NT2/D1 (cell line): ENCODE results near the gene SAMD1.
A peak's percentile ranks its signal among the peaks of the same experiment; 100 is the strongest.

Experiments used
- DNase-seq: peaks from one replicate; pipeline ENCODE4 v3.0.0-alpha.2; 2011; ENCODE audit warnings: low read depth, low spot score
- H3K27me3 ChIP-seq: 2 replicates; pipeline ENCODE4 v1.6.0; 2011; ENCODE audit warnings: mild to moderate bottlenecking; ENCODE audit not compliant: insufficient read length, insufficient read depth
- H3K36me3 ChIP-seq: 2 replicates; pipeline ENCODE4 v1.6.1; 2011; ENCODE audit warnings: mild to moderate bottlenecking, low read length, mixed read lengths; ENCODE audit not compliant: insufficient read depth, insufficient read length
- H3K4me1 ChIP-seq: 2 replicates; pipeline ENCODE4 v1.5.1; 2011; ENCODE audit not compliant: insufficient read depth, insufficient read length
- H3K4me3 ChIP-seq: 2 replicates; pipeline ENCODE4 v1.5.1; 2011; ENCODE audit warnings: low read depth; ENCODE audit not compliant: insufficient read length
- H3K9ac ChIP-seq: 2 replicates; pipeline ENCODE4 v1.6.0; 2011; ENCODE audit warnings: low read depth; ENCODE audit not compliant: insufficient read length
- H3K9me3 ChIP-seq: 2 replicates; pipeline ENCODE4 v1.5.1; 2011; ENCODE audit warnings: mild to moderate bottlenecking, low read length; ENCODE audit not compliant: insufficient read depth
- SUZ12 ChIP-seq: IDR thresholded peaks from 2 replicates; pipeline ENCODE4 v1.6.1; 2011; ENCODE audit not compliant: insufficient read length, insufficient read depth; ENCODE audit errors: extremely low read depth
- YY1 ChIP-seq: IDR thresholded peaks from 2 replicates; pipeline ENCODE4 v1.6.1; 2011; ENCODE audit not compliant: insufficient read length, insufficient read depth
- ZNF274 ChIP-seq: IDR thresholded peaks from 2 replicates; pipeline ENCODE4 v1.6.1; 2011; ENCODE audit warnings: mild to moderate bottlenecking, low read depth, low read length

Gene SAMD1

GRCh38 chr19:14090509-14091080 is at the start of gene SAMD1:
Gene SAMD1 (minus strand): TSS chr19:14090751.
- Histone ChIP-seq H3K36me3 (peaks cover 26% of the 10 kb centered on the region), H3K9ac (peak within 1 kb of the TSS; percentile 90), H3K4me1 (peaks cover 6% of the 10 kb centered on the region), H3K27me3 (no peaks in the 10 kb centered on the region), H3K4me3 (peak within 1 kb of the TSS; percentile 71), H3K9me3 (peaks cover 10% of the 10 kb centered on the region)
- no peak for DNase-seq
- TF ChIP-seq SUZ12 (no peak), YY1 (no peak)

- H3K4me3 ChIP-seq = no peak overlapping the region
- no peak overlapping the region for H3K9ac ChIP-seq
- peaks cover 4% of the 10 kb centered on the region for H3K4me1 ChIP-seq
- no peaks in the 10 kb centered on the region for H3K27me3 ChIP-seq
- no peak for DNase-seq
- TF ChIP-seq SUZ12 = no peak
- TF ChIP-seq ZNF274 = no peak
- TF ChIP-seq YY1 = no peak
- H3K36me3 ChIP-seq = peaks cover 2% of the 10 kb centered on the region
- no peaks in the 10 kb centered on the region for H3K9me3 ChIP-seq
Observed at GRCh38 chr19:14139944-14140343, 49.4 kb upstream of the SAMD1 start.

- H3K9ac ChIP-seq = peak overlapping the region; percentile 57
- H3K27me3 ChIP-seq = no peaks in the 10 kb centered on the region
- H3K36me3 ChIP-seq = peaks cover 8% of the 10 kb centered on the region
- no peak overlapping the region for H3K4me3 ChIP-seq
- peaks cover 9% of the 10 kb centered on the region for H3K4me1 ChIP-seq
- no peak for TF ChIP-seq YY1
- TF ChIP-seq SUZ12 = no peak
- no peak for TF ChIP-seq ZNF274
- DNase-seq = no peak
- no peaks in the 10 kb centered on the region for H3K9me3 ChIP-seq
Observed at GRCh38 chr19:14138576-14139265, 48.2 kb upstream of the SAMD1 start.

- H3K4me1 ChIP-seq = peaks cover 9% of the 10 kb centered on the region
- peak; percentile 99 for DNase-seq
- no peaks in the 10 kb centered on the region for H3K27me3 ChIP-seq
- H3K4me3 ChIP-seq = peak within 1 kb of the TSS; percentile 92
- peaks cover 24% of the 10 kb centered on the region for H3K36me3 ChIP-seq
- no peaks in the 10 kb centered on the region for H3K9me3 ChIP-seq
- TF ChIP-seq SUZ12 (no peak), YY1 (no peak), ZNF274 (no peak)
- peak within 1 kb of the TSS; percentile 99 for H3K9ac ChIP-seq
Observed at GRCh38 chr19:14136509-14137281, 46.1 kb upstream of the SAMD1 start, which contains the start of gene ASF1B. Gene ASF1B (minus strand): TSS chr19:14136589. CDS start chr19:14136456, 133 bp downstream.

GRCh38 chr19:14135985-14136508 is 45.5 kb upstream of the SAMD1 start:
- Histone ChIP-seq H3K9me3 (no peaks in the 10 kb centered on the region), H3K36me3 (peaks cover 26% of the 10 kb centered on the region), H3K27me3 (no peaks in the 10 kb centered on the region), H3K9ac (peak overlapping the region; percentile 99), H3K4me3 (peak overlapping the region; percentile 92), H3K4me1 (peaks cover 9% of the 10 kb centered on the region)
- TF ChIP-seq YY1 (no peak), ZNF274 (no peak), SUZ12 (no peak)
- no peak for DNase-seq

GRCh38 chr19:14135355-14135754 is 44.8 kb upstream of the SAMD1 start:
- peak overlapping the region; percentile 92 for H3K4me3 ChIP-seq
- no peaks in the 10 kb centered on the region for H3K9me3 ChIP-seq
- no peak for DNase-seq
- H3K27me3 ChIP-seq = no peaks in the 10 kb centered on the region
- TF ChIP-seq SUZ12 = no peak
- no peak for TF ChIP-seq YY1
- no peak for TF ChIP-seq ZNF274
- peaks cover 26% of the 10 kb centered on the region for H3K36me3 ChIP-seq
- H3K4me1 ChIP-seq = peaks cover 9% of the 10 kb centered on the region
- peak overlapping the region; percentile 99 for H3K9ac ChIP-seq
